RWPE1 (cell line): ENCODE measurements around the gene PARD6G.
"Not testable (repeated sequence)": the region's sequence is repeated elsewhere in the genome, so short reads cannot be mapped to it uniquely, and the experiment has no call there.

Source experiments
- CTCF ChIA-PET: fragments of 350-600 bp; sonication (Branson Sonifier 250); formaldehyde crosslinking; extraction: SDS; loops from one replicate; lab custom pipeline; 2021; lab: Yijun Ruan, JAX
- POLR2A ChIA-PET: fragments of 400-600 bp; formaldehyde crosslinking; extraction: SDS; loops from one replicate; lab custom pipeline; 2020; ENCODE audit warnings: antibody characterized with exemption; ENCODE audit not compliant: low non-redundant PET; lab: Yijun Ruan, JAX
- DNase-seq: peaks from one replicate; pipeline ENCODE4 v3.0.0; 2012; ENCODE audit warnings: low spot score
- H3K27ac ChIP-seq: fragments of 450-650 bp; 2 replicates; pipeline ENCODE4 v1.5.1; 2017
- TF ChIP-seq, protein P1 (sequence below): fragments of 450-650 bp; conservative IDR thresholded peaks from 2 replicates; pipeline ENCODE4 v1.5.1; 2017; ENCODE audit warnings: low read depth, mild to moderate bottlenecking

PARD6G gene

DNA sequence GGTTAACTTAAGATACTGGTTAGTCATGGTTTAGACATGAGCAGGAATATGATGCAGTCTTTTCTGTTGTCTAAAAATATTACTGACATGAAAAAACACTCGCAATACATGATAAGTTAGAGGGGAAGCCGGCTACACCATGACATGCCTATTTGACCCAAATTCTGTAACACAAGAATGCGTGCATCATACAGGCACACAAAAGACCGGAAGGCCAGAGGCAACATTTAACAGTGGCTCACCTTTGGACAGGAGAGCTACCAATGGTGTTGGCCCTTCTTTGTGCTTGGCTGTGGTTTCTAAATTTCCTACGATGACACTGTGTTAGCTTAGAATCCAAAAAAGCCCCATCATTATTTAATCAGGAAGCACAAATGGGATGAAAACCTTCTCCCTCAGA lies 4.1 kb downstream of the PARD6G start:
- TF ChIP-seq, protein P1, sequence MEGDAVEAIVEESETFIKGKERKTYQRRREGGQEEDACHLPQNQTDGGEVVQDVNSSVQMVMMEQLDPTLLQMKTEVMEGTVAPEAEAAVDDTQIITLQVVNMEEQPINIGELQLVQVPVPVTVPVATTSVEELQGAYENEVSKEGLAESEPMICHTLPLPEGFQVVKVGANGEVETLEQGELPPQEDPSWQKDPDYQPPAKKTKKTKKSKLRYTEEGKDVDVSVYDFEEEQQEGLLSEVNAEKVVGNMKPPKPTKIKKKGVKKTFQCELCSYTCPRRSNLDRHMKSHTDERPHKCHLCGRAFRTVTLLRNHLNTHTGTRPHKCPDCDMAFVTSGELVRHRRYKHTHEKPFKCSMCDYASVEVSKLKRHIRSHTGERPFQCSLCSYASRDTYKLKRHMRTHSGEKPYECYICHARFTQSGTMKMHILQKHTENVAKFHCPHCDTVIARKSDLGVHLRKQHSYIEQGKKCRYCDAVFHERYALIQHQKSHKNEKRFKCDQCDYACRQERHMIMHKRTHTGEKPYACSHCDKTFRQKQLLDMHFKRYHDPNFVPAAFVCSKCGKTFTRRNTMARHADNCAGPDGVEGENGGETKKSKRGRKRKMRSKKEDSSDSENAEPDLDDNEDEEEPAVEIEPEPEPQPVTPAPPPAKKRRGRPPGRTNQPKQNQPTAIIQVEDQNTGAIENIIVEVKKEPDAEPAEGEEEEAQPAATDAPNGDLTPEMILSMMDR: no peak
- no peak for DNase-seq
- POLR2A ChIA-PET: no interaction called here
- no peak overlapping the region for H3K27ac ChIP-seq
- CTCF ChIA-PET: no interaction called here

- H3K27ac ChIP-seq: peak overlapping the region; percentile 22; the same call in 1 of the 2 replicates
- TF ChIP-seq, protein P1: no peak
- DNase-seq: no peak
- CTCF ChIA-PET: no interaction called here
- POLR2A ChIA-PET: no interaction called here
Measured at GRCh38 chr18:80241919-80242777, 5.2 kb downstream of the PARD6G start.

- no peak overlapping the region for H3K27ac ChIP-seq
- CTCF ChIA-PET: no interaction called here
- POLR2A ChIA-PET: no interaction called here
- TF ChIP-seq, protein P1: no peak
- DNase-seq: no peak
Measured at GRCh38 chr18:80239830-80240229, 7.5 kb downstream of the PARD6G start.

DNA sequence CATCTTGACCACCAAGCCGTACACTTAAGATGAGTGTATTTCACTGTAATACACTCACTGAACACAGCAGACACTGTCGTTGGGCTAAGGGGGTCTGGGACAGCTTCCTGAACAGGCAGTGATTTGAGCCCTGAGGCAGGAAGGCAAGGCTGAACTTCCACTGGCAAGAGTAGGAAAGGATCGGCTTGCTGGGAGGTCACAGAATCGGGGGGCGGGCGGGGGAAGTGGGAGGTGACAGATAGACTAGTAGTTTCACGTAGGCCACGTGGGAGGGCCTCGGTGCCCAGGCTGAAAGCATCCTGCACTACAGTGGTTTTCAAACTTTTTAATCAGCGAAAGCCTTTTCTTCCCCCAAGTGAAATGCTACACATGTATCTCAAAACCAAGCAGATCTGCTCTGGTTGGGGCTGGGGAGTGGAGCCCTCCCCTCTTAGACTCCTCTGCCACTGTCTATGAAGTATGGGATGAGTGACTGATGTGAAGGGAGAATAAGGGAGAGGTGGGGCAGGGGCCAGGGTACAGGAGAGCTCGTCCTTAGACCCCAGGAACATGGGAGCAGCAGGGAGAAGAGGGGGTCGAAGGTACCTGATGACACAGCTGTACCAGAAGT lies 8.6 kb downstream of the PARD6G start:
- POLR2A ChIA-PET: no interaction called here
- DNase-seq: no peak
- TF ChIP-seq, protein P1: no peak
- H3K27ac ChIP-seq: no peak overlapping the region
- CTCF ChIA-PET: no interaction called here

- DNase-seq, CTCF ChIA-PET, POLR2A ChIA-PET, H3K27ac ChIP-seq: not testable (repeated sequence)
Measured at GRCh38 chr18:80237519-80237918, 9.8 kb downstream of the PARD6G start.

DNA sequence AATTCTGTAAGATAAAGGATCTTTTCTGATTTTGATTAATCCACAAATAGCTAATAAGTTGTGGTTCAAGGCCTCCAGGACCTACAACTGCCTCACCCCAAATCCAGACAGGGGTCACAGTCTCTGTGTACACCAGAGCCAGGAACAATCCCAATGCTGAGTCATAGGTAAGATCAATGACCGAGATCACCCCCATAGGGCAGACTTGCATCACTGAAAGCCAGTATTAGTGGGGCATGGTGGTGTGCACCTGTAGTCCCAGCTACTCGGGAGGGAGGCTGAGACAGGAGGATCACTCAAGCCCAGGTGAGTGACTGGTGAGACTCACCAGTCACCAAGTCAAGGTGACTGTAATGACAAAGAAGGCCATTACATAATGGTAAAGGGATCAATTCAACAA lies 12.9 kb downstream of the PARD6G start:
- ChIA-PET POLR2A (no interaction called here), CTCF (no interaction called here)
- TF ChIP-seq, protein P1: no peak
- peak overlapping the region; percentile 51 for H3K27ac ChIP-seq
- DNase-seq: no peak

- peak; percentile 51 for DNase-seq
- TF ChIP-seq, protein P1: no peak
- ChIA-PET POLR2A (no interaction called here), CTCF (no interaction called here)
- peak overlapping the region; percentile 51 for H3K27ac ChIP-seq
Measured at GRCh38 chr18:80233899-80234298, 13.4 kb downstream of the PARD6G start.
